Astrocyte of the spinal cord (primary cell): ENCODE data around the gene CENPP.

ENCODE experiments used
- DNase-seq: peaks from one replicate; pipeline ENCODE4 v3.0.0; 2011; ENCODE audit warnings: low read depth, low spot score
- H3K4me3 ChIP-seq: 2 replicates; pipeline ENCODE4 v1.5.1; 2011; ENCODE audit warnings: low read depth, mild to moderate bottlenecking, low read length, moderate library complexity
- in situ Hi-C: cut with HindIII; loops from 2 replicates; pipeline ENCODE4 v1.10.0; 2017; ENCODE audit warnings: low sequenced_read_pairs
- TF ChIP-seq, protein P1 (sequence below): IDR thresholded peaks from 2 replicates; pipeline ENCODE4 v1.5.1; 2012; ENCODE audit warnings: low read depth, mild to moderate bottlenecking, low read length, inconsistent platforms

Gene CENPP

DNA sequence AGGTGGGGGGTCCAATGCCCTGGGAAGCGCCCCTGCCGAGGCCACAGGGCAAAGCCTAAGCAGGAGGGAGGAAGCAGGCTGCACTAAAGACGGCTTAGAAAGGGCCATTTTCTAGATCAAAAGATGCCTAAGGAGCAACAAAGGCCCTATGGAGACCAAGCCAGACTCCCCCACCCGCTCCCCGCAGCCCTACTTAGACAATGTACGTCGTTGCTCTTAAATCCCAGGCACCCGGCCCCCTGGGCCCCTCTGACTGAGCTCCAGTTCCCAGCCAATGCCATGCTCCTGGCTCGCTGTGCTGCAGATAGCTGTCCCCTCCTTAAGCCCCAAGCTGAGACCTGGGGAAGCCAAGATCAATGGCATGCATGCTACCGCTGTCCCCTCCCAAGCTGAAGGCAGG lies 333.8 kb downstream of the CENPP start:
- TF ChIP-seq, protein P1, sequence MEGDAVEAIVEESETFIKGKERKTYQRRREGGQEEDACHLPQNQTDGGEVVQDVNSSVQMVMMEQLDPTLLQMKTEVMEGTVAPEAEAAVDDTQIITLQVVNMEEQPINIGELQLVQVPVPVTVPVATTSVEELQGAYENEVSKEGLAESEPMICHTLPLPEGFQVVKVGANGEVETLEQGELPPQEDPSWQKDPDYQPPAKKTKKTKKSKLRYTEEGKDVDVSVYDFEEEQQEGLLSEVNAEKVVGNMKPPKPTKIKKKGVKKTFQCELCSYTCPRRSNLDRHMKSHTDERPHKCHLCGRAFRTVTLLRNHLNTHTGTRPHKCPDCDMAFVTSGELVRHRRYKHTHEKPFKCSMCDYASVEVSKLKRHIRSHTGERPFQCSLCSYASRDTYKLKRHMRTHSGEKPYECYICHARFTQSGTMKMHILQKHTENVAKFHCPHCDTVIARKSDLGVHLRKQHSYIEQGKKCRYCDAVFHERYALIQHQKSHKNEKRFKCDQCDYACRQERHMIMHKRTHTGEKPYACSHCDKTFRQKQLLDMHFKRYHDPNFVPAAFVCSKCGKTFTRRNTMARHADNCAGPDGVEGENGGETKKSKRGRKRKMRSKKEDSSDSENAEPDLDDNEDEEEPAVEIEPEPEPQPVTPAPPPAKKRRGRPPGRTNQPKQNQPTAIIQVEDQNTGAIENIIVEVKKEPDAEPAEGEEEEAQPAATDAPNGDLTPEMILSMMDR: no peak
- no peak overlapping the region for H3K4me3 ChIP-seq
- no peak for DNase-seq
- in situ Hi-C loops: no loop called here

DNA sequence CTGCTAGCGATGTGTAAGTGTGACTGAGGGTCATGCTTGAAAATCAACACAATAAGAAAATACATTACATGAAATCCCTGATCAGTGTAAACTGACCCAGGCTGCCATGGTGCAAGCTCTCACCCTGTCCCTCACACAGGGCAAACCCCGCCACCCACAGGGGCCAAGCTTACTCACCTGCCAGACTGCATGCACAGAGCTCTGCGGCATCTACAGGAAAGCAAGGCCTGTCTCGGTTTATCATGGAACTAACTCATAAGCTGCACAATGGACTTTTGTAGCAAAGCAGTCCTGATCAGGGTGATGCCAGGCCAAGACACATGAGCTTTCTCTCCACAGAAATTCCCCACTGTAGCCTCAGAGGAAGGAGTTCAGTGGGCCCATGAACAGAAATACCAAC lies 334.5 kb downstream of the CENPP start:
- in situ Hi-C loops: no loop called here
- TF ChIP-seq, protein P1: no peak
- H3K4me3 ChIP-seq: no peak overlapping the region
- DNase-seq: no peak

- in situ Hi-C loops: no loop called here
- TF ChIP-seq, protein P1: no peak
- H3K4me3 ChIP-seq: no peak overlapping the region
Measured at GRCh38 chr9:92661127-92661526, 335.4 kb downstream of the CENPP start.

GRCh38 chr9:92661743-92662142 lies 336.0 kb downstream of the CENPP start:
- in situ Hi-C loops: no loop called here
- DNase-seq: no peak
- TF ChIP-seq, protein P1: no peak
- no peak overlapping the region for H3K4me3 ChIP-seq

More at GRCh38 chr9:92661127-92661526, 335.4 kb downstream of the CENPP start:
- no peak for DNase-seq

DNA sequence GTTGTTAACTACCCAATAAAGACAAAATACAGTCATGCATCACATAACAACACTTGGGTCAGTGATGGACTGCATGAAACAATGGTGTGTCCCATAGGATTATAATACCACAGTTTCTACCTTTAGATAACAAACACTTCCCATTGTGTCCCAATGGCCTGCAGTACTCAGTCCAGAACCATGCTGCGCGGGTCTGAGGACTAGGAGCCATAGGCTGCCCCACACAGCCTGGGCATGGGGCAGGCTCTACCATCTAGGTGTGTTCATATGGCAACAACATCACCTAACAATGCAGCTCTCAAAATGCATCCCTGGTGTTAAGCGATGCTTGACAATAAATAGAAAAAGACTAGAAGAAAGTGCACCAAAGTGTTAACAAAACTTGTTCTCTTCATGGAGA lies 337.4 kb downstream of the CENPP start:
- TF ChIP-seq, protein P1: no peak
- no peak for DNase-seq
- in situ Hi-C loops: no loop called here
- H3K4me3 ChIP-seq: no peak overlapping the region

DNA sequence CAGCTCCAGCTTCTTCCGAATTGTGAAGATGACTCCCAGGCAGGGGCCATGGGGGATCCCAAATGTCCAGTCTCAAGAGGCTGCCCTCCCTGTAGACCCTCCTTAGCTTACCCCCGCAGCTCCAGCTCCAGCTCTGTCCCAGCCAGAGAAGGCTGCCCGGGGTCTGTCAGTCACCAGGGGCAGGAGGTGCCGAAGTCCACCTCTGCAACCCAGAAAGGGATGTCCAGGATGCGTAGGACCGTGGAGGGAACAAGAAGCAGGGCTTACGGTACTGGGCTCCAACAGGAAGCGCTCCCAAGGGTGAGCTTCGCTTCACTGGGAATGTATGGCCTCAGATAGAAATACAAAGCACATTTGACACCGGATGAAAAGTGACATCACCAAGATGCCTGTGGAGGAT lies 338.2 kb downstream of the CENPP start:
- DNase-seq: no peak
- H3K4me3 ChIP-seq: no peak overlapping the region
- TF ChIP-seq, protein P1: no peak
- in situ Hi-C loops: no loop called here
